ENCODE data around the gene WDR31.

Gene WDR31

GRCh38 chr9:113326230-113326629, 13.8 kb downstream of the WDR31 start:
- no peak for TF ChIP-seq CTCF (IDR thresholded peaks at IDR 0.05; ENCODE audit: insufficient read depth, missing control alignments)
- FAIRE-seq (no peak), DNase-seq (ENCODE audit: insufficient read length, low spot score) (no peak)

DNA sequence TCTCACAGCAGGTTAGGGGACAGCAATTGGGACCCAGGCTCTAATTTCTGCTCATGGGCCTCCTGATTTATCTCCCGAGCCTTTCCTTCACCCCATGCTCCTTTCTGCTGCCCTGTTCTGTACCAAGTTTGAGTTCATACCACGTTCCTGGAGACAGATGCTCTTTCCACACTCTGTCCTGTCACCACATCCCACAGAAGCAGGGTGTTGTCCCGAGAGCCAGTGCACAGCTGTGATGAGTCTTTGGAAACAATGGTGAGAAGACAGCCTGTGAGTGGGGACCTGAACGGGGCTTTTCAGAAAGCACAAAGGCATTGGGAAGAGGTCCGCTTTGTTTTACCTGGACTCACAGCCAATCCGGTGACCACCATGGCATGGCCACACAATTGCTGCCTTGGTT, 17.4 kb downstream of the WDR31 start:
- no peak for TF ChIP-seq CTCF (IDR thresholded peaks at IDR 0.05; ENCODE audit: insufficient read depth, missing control alignments)
- FAIRE-seq: no peak
- DNase-seq (ENCODE audit: insufficient read length, low spot score): no peak

DNA sequence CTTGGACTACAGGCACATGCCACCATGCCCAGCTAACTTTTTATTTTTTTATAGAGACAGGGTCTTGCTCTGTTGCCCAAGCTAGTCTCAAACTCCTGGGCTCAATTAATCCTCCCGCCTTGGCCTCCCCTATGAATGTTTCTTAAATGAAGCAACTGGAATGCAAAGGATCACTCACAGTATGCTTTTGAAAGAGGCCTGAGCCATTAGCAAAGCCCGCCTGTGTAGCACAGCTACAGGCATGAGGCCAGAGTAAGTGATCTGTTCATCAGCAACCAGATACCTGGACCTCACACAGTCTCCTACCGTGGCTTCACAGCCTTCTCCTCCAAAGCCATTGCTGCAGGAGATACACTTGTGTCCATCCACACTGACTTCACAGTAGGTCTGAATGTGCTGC, 20.0 kb downstream of the WDR31 start:
- TF ChIP-seq CTCF (IDR thresholded peaks at IDR 0.05; ENCODE audit: insufficient read depth, missing control alignments): no peak
- no peak for FAIRE-seq
- no peak for DNase-seq (ENCODE audit: insufficient read length, low spot score)

DNA sequence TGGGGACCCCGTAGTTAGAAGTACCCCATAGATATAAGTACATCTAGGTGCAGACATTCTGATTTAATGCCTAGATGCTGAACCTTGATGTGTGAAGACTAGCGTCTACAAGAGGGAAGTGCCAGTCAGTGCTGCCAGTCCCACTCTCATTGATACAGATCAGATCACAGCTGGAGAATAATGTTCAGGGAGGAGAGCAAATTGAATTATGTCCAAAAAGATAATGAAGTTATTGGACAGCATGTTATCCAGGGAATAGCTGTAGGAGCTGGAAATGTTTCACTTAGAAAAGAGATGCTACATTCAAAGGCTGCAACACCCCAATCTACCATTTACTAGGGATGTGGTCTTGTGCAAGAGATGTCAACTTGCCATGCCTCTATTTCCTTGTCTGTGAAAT, 21.0 kb downstream of the WDR31 start:
- FAIRE-seq (no peak), DNase-seq (ENCODE audit: insufficient read length, low spot score) (no peak)
- no peak for TF ChIP-seq CTCF (IDR thresholded peaks at IDR 0.05; ENCODE audit: insufficient read depth, missing control alignments)

GRCh38 chr9:113317777-113318176, 22.3 kb downstream of the WDR31 start:
- FAIRE-seq (no peak), DNase-seq (ENCODE audit: insufficient read length, low spot score) (no peak)
- TF ChIP-seq CTCF (IDR thresholded peaks at IDR 0.05; ENCODE audit: insufficient read depth, missing control alignments): no peak

GRCh38 chr9:113316030-113316429, 24.0 kb downstream of the WDR31 start:
- TF ChIP-seq CTCF (IDR thresholded peaks at IDR 0.05; ENCODE audit: insufficient read depth, missing control alignments): no peak

DNA sequence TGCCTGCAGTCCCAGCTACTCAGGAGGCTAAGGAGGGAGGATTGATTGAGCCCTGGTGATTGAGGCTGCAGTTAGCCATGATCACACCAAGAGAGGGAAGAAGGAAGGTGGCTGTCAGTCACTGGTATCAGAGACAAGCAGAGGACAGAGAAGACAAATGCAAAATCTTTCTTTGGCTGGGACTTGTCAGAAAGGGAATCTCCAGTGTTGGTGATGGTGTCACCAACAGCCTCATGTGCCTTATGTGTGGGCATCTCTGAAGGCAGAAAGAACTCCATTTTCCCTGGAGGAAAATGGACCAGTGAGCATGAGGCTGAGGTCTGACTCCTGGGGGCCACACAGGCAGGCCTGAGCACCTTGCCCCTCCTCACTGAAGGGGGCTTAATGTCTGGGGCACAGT, 24.8 kb downstream of the WDR31 start:
- no peak for TF ChIP-seq CTCF (IDR thresholded peaks at IDR 0.05; ENCODE audit: insufficient read depth, missing control alignments)
- DNase-seq (ENCODE audit: insufficient read length, low spot score) (no peak), FAIRE-seq (no peak)

More at GRCh38 chr9:113316030-113316429, 24.0 kb downstream of the WDR31 start:
- DNase-seq (ENCODE audit: insufficient read length, low spot score) (no peak), FAIRE-seq (no peak)
